H1 (cell line): ENCODE measurements around the gene KHDRBS1. TPM values are rescaled to one million over a fixed set of nuclear protein-coding genes. Genes with fewer than 3 reads are reported as not detected.

Source experiments
- CHD2 ChIP-seq: IDR thresholded peaks from 2 replicates; pipeline ENCODE4 v1.6.1; 2012; ENCODE audit warnings: low read length, improper control_type of control experiment
- EGR1 ChIP-seq: IDR thresholded peaks from 2 replicates; pipeline ENCODE4 v1.6.1; 2011; ENCODE audit warnings: low read depth, low read length, borderline replicate concordance
- GTF2F1 ChIP-seq: IDR thresholded peaks from 2 replicates; pipeline ENCODE4 v1.6.1; 2012; ENCODE audit warnings: low read depth, low read length, improper control_type of control experiment, borderline replicate concordance
- HDAC2 ChIP-seq, 2 experiments: fragments of 300-600 bp in 1 of 2; sonication (generic) in 1 of 2; IDR thresholded peaks; 2 replicates each; pipeline ENCODE4 v1.6.1; 2011 to 2012; ENCODE audit warnings: low read depth in 2 of 2, low read length in 2 of 2, mild to moderate bottlenecking in 2 of 2, moderate library complexity in 2 of 2, borderline replicate concordance in 1 of 2, inconsistent platforms in 1 of 2
- JUN ChIP-seq: IDR thresholded peaks from 2 replicates; pipeline ENCODE4 v1.6.1; 2011; ENCODE audit warnings: low read depth, mild to moderate bottlenecking, improper control_type of control experiment, low read length
- MAFK ChIP-seq: IDR thresholded peaks from 2 replicates; pipeline ENCODE4 v1.6.1; 2012; ENCODE audit warnings: low read depth, mild to moderate bottlenecking, improper control_type of control experiment, low read length
- NRF1 ChIP-seq: IDR thresholded peaks from 2 replicates; pipeline ENCODE4 v1.6.1; 2011; ENCODE audit warnings: mild to moderate bottlenecking, low read depth, low read length, improper control_type of control experiment
- RAD21 ChIP-seq, 2 experiments: IDR thresholded peaks in 1 of 2; conservative IDR thresholded peaks in 1 of 2; 2 replicates each; pipeline ENCODE4 v1.6.1; 2011; ENCODE audit warnings: low read depth in 2 of 2, low read length in 2 of 2, improper control_type of control experiment in 1 of 2, inconsistent platforms in 1 of 2, mild to moderate bottlenecking in 1 of 2, moderate library complexity in 1 of 2
- RFX5 ChIP-seq: IDR thresholded peaks from 2 replicates; pipeline ENCODE4 v1.6.1; 2011; ENCODE audit warnings: low read depth, low read length, improper control_type of control experiment, borderline replicate concordance
- SP1 ChIP-seq: IDR thresholded peaks from 2 replicates; pipeline ENCODE4 v1.6.1; 2011; ENCODE audit warnings: low read depth, low read length
- YY1 ChIP-seq: IDR thresholded peaks from 2 replicates; pipeline ENCODE4 v1.6.1; 2011; ENCODE audit warnings: low read depth, mild to moderate bottlenecking, low read length
- polyA plus RNA-seq, 7 experiments: library from polyadenylated mRNA; depleted of rRNA in 3 of 7; stranded (reverse) in 5 of 7; unstranded in 2 of 7; fragments of >200 nt in 5 of 7; fragments of 200-250 nt in 2 of 7; gene quantifications; 1 replicate in 5 of 7; 2 replicates in 1 of 7; 4 replicates in 1 of 7; pipeline versions ENCODE4 v1.2.1 to v1.2.3, GENCODE V29; 2011 to 2013; ENCODE audit warnings: missing spikeins in 2 of 7, mixed read lengths in 2 of 7
- total RNA-seq: library from RNA; stranded (reverse); fragmentation: NEBNext Ultra II Directional; extraction: Animal tissue kit (Norgen Biotek cat#: 25700); gene quantifications from 2 replicates; pipeline ENCODE4 v1.2.1, GENCODE V29; 2021
- TF ChIP-seq, protein P1 (sequence below): fragments of 300-600 bp; sonication (generic); IDR thresholded peaks from 2 replicates; pipeline ENCODE4 v1.7.1; 2012; ENCODE audit warnings: low read length, moderate library complexity, mild to moderate bottlenecking, inconsistent platforms; ENCODE audit not compliant: insufficient replicate concordance

KHDRBS1 gene
- total and polyA plus RNA-seq, 2 of the 8 experiments (the other 6 are each of a cell fraction or from before 2014, with no cell fraction given): 53.8 to 284 TPM

DNA sequence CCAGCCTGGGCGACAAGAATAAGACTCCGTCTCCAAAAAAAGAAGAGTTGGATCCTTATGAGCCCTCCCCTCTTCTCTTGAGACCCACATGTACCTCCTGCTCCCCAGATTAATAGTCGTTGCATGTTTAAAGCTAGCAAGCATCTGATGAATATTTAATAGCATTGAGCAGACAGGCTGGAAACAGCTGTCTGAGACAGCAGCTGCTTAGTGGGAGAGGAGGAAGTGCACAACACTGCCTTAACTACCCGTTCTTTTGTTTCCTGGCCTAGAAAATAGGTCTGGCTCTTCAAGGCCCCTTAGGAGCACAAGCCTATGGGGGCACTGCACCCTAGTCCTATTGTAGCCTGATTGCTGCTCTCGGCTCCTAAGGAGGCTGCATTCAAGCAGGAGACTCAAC lies 41.7 kb downstream of the KHDRBS1 start (continued):
- TF ChIP-seq, protein P1, sequence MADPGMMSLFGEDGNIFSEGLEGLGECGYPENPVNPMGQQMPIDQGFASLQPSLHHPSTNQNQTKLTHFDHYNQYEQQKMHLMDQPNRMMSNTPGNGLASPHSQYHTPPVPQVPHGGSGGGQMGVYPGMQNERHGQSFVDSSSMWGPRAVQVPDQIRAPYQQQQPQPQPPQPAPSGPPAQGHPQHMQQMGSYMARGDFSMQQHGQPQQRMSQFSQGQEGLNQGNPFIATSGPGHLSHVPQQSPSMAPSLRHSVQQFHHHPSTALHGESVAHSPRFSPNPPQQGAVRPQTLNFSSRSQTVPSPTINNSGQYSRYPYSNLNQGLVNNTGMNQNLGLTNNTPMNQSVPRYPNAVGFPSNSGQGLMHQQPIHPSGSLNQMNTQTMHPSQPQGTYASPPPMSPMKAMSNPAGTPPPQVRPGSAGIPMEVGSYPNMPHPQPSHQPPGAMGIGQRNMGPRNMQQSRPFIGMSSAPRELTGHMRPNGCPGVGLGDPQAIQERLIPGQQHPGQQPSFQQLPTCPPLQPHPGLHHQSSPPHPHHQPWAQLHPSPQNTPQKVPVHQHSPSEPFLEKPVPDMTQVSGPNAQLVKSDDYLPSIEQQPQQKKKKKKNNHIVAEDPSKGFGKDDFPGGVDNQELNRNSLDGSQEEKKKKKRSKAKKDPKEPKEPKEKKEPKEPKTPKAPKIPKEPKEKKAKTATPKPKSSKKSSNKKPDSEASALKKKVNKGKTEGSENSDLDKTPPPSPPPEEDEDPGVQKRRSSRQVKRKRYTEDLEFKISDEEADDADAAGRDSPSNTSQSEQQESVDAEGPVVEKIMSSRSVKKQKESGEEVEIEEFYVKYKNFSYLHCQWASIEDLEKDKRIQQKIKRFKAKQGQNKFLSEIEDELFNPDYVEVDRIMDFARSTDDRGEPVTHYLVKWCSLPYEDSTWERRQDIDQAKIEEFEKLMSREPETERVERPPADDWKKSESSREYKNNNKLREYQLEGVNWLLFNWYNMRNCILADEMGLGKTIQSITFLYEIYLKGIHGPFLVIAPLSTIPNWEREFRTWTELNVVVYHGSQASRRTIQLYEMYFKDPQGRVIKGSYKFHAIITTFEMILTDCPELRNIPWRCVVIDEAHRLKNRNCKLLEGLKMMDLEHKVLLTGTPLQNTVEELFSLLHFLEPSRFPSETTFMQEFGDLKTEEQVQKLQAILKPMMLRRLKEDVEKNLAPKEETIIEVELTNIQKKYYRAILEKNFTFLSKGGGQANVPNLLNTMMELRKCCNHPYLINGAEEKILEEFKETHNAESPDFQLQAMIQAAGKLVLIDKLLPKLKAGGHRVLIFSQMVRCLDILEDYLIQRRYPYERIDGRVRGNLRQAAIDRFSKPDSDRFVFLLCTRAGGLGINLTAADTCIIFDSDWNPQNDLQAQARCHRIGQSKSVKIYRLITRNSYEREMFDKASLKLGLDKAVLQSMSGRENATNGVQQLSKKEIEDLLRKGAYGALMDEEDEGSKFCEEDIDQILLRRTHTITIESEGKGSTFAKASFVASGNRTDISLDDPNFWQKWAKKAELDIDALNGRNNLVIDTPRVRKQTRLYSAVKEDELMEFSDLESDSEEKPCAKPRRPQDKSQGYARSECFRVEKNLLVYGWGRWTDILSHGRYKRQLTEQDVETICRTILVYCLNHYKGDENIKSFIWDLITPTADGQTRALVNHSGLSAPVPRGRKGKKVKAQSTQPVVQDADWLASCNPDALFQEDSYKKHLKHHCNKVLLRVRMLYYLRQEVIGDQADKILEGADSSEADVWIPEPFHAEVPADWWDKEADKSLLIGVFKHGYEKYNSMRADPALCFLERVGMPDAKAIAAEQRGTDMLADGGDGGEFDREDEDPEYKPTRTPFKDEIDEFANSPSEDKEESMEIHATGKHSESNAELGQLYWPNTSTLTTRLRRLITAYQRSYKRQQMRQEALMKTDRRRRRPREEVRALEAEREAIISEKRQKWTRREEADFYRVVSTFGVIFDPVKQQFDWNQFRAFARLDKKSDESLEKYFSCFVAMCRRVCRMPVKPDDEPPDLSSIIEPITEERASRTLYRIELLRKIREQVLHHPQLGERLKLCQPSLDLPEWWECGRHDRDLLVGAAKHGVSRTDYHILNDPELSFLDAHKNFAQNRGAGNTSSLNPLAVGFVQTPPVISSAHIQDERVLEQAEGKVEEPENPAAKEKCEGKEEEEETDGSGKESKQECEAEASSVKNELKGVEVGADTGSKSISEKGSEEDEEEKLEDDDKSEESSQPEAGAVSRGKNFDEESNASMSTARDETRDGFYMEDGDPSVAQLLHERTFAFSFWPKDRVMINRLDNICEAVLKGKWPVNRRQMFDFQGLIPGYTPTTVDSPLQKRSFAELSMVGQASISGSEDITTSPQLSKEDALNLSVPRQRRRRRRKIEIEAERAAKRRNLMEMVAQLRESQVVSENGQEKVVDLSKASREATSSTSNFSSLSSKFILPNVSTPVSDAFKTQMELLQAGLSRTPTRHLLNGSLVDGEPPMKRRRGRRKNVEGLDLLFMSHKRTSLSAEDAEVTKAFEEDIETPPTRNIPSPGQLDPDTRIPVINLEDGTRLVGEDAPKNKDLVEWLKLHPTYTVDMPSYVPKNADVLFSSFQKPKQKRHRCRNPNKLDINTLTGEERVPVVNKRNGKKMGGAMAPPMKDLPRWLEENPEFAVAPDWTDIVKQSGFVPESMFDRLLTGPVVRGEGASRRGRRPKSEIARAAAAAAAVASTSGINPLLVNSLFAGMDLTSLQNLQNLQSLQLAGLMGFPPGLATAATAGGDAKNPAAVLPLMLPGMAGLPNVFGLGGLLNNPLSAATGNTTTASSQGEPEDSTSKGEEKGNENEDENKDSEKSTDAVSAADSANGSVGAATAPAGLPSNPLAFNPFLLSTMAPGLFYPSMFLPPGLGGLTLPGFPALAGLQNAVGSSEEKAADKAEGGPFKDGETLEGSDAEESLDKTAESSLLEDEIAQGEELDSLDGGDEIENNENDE: no peak
- TF ChIP-seq EGR1: no peak
- no peak for TF ChIP-seq CHD2
- no peak for TF ChIP-seq SP1
- no peak for TF ChIP-seq NRF1
- TF ChIP-seq MAFK: no peak
- TF ChIP-seq HDAC2 (IDR thresholded peaks at IDR 0.05; ENCODE audit: borderline replicate concordance in 1 of 2, low read depth in 2 of 2, low read length in 2 of 2): no peak
- no peak for TF ChIP-seq RAD21 (IDR thresholded peaks at IDR 0.05 in 1 of 2, conservative IDR thresholded peaks at IDR 0.05 in 1 of 2; ENCODE audit: low read depth in 2 of 2, low read length in 2 of 2)
- no peak for TF ChIP-seq JUN
- no peak for TF ChIP-seq GTF2F1
- TF ChIP-seq YY1: no peak
- TF ChIP-seq RFX5: no peak
